Measurements from ENCODE around the gene TSPAN10. TPM values are rescaled to one million over a fixed set of nuclear protein-coding genes. Genes with fewer than 3 reads are reported as not detected.

The TSPAN10 gene
- polyA plus RNA-seq, 1 donor from 2014 or later = not detected

- no peak overlapping the region for H3K27ac ChIP-seq (ENCODE audit: low read length)
- no peaks in the 10 kb centered on the region for H3K9me2 ChIP-seq (ENCODE audit: insufficient read depth, low read length)
- no peaks in the 10 kb centered on the region for H3K79me2 ChIP-seq (replicated peaks; ENCODE audit: insufficient read depth, low read length)
- H3K27me3 ChIP-seq (ENCODE audit: insufficient read depth, low read depth, low read length) = peaks cover 11% of the 10 kb centered on the region
- no peak overlapping the region for H3K9ac ChIP-seq (ENCODE audit: low read length)
- H3K9me3 ChIP-seq (ENCODE audit: low read length) = peaks cover 7% of the 10 kb centered on the region
- H4K20me1 ChIP-seq (ENCODE audit: insufficient read depth) = no peaks in the 10 kb centered on the region
- H2AFZ ChIP-seq (ENCODE audit: low read depth, low read length) = no peak overlapping the region
- no peak overlapping the region for H3K4me3 ChIP-seq (ENCODE audit: low read length)
- no peak overlapping the region for H3K4me2 ChIP-seq (ENCODE audit: low read length)
- no peak for TF ChIP-seq EP300 (conservative IDR thresholded peaks at IDR 0.05; ENCODE audit: poor library complexity, severe bottlenecking)
- no peak for TF ChIP-seq REST (IDR thresholded peaks at IDR 0.05; ENCODE audit: borderline replicate concordance)
- no peak for TF ChIP-seq SMC3 (conservative IDR thresholded peaks at IDR 0.05; ENCODE audit: poor library complexity)
- no peak for TF ChIP-seq CTCF (IDR thresholded peaks at IDR 0.05; ENCODE audit: poor library complexity, severe bottlenecking)
- TF ChIP-seq MXI1 (conservative IDR thresholded peaks at IDR 0.05; ENCODE audit: poor library complexity, severe bottlenecking) = no peak
- no peak for TF ChIP-seq EZH2 (IDR thresholded peaks at IDR 0.05; ENCODE audit: borderline replicate concordance, insufficient read depth, low read length, poor library complexity, severe bottlenecking)
- no peak for TF ChIP-seq POLR2AphosphoS5 (IDR thresholded peaks at IDR 0.05)
- TF ChIP-seq TAF1 (IDR thresholded peaks at IDR 0.05; ENCODE audit: low read depth) = no peak
- TF ChIP-seq RAD21 (conservative IDR thresholded peaks at IDR 0.05) = no peak
- no peaks in the 10 kb centered on the region for H3F3A ChIP-seq (ENCODE audit: insufficient read depth, low read length, poor library complexity, severe bottlenecking)
- H3K36me3 ChIP-seq (ENCODE audit: insufficient read depth, low read length) = no peaks in the 10 kb centered on the region
Measured at GRCh38 chr17:81651692-81652091, 14.7 kb downstream of the TSPAN10 start.

DNA sequence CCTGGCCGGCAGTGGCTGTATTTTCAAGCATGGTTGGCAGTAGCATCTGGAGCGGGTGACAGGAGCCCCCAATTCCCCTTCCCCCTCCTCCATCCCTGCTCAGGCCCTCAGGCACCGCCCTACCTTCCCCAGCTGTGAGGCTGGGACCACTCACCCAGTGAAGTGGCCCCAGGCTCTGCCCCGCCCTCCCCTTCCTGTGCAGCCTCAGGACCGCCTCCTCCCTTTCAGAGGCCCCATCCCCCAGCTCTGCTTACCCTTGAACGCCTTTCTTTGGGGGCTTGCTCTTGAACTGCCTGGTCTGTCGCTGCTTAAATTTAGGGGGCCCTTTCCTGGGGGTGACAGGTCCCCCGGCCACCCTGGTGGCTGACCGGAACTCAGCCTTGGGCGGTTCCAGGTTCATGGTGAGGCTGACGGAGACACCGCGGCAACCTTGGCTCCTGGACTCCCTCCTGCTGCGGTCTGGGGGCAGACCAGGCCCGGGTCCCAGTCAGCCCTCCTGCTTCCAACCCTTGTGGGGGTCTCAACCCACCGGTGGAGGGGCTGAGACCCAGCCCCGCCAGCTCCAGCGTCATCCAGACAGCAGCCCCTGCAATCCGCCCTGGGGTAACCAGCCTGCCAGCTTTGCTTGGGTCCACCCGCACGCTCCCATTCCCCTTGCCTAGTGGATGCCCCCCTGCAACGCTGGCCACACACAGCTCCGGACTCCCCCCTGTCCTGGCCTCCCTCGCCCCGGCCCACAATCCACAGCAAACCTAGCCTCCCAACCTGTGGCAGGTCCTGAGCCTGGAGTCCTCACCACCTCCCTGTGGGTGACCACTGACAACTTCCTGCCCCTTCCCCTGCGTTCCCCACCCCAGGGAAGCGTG lies 16.1 kb downstream of the TSPAN10 start:
- H3K27ac ChIP-seq (ENCODE audit: low read length) = no peak overlapping the region
- H4K20me1 ChIP-seq (ENCODE audit: insufficient read depth) = no peaks in the 10 kb centered on the region
- no peaks in the 10 kb centered on the region for H3K9me2 ChIP-seq (ENCODE audit: insufficient read depth, low read length)
- no peak for TF ChIP-seq REST (IDR thresholded peaks at IDR 0.05; ENCODE audit: borderline replicate concordance)
- TF ChIP-seq MXI1 (conservative IDR thresholded peaks at IDR 0.05; ENCODE audit: poor library complexity, severe bottlenecking) = no peak
- no peak for TF ChIP-seq EP300 (conservative IDR thresholded peaks at IDR 0.05; ENCODE audit: poor library complexity, severe bottlenecking)
- no peak for TF ChIP-seq CTCF (IDR thresholded peaks at IDR 0.05; ENCODE audit: poor library complexity, severe bottlenecking)
- peaks cover 9% of the 10 kb centered on the region for H3K27me3 ChIP-seq (ENCODE audit: insufficient read depth, low read depth, low read length)
- H3F3A ChIP-seq (ENCODE audit: insufficient read depth, low read length, poor library complexity, severe bottlenecking) = no peaks in the 10 kb centered on the region
- H3K36me3 ChIP-seq (ENCODE audit: insufficient read depth, low read length) = no peaks in the 10 kb centered on the region
- H2AFZ ChIP-seq (ENCODE audit: low read depth, low read length) = no peak overlapping the region
- H3K9ac ChIP-seq (ENCODE audit: low read length) = no peak overlapping the region
- H3K9me3 ChIP-seq (ENCODE audit: low read length) = peaks cover 7% of the 10 kb centered on the region
- H3K79me2 ChIP-seq (replicated peaks; ENCODE audit: insufficient read depth, low read length) = no peaks in the 10 kb centered on the region
- H3K4me2 ChIP-seq (ENCODE audit: low read length) = no peak overlapping the region
- no peak overlapping the region for H3K4me3 ChIP-seq (ENCODE audit: low read length)

Data from neural cell (in vitro differentiated cells).